Fibroblast of lung (primary cell): ENCODE results near the gene LSR. TPM values are rescaled to one million over a fixed set of nuclear protein-coding genes. Genes with fewer than 3 reads are reported as not detected.

Experiments used
- DNase-seq, 2 donors: peaks; one replicate each; pipeline versions ENCODE4 v3.0.0 to v3.0.0-alpha.2; 2010; ENCODE audit warnings: low read depth in 2 of 2
- H2AFZ ChIP-seq: 2 replicates; pipeline ENCODE4 v1.5.1; 2012; ENCODE audit warnings: low read length, control low read depth, inconsistent platforms
- H3K27ac ChIP-seq: 2 replicates; pipeline ENCODE4 v1.5.1; 2011; ENCODE audit warnings: low read length, control low read depth; ENCODE audit not compliant: insufficient read depth
- H3K27me3 ChIP-seq: 2 replicates; pipeline ENCODE4 v1.5.1; 2011; ENCODE audit warnings: mild to moderate bottlenecking, low read length; ENCODE audit not compliant: control insufficient read depth, insufficient read depth
- H3K36me3 ChIP-seq: 2 replicates; pipeline ENCODE4 v1.5.1; 2011; ENCODE audit warnings: low read length; ENCODE audit not compliant: control insufficient read depth, insufficient read depth
- H3K4me1 ChIP-seq: 2 replicates; pipeline ENCODE4 v1.5.1; 2011; ENCODE audit warnings: low read length; ENCODE audit not compliant: control insufficient read depth, insufficient read depth; ENCODE audit errors: extremely low read depth
- H3K4me2 ChIP-seq: 2 replicates; pipeline ENCODE4 v1.5.1; 2011; ENCODE audit warnings: low read length, control low read depth; ENCODE audit not compliant: insufficient read depth; ENCODE audit errors: extremely low read depth
- H3K4me3 ChIP-seq, 4 experiments: fragments of 200-600 bp in 1 of 4; sonication (generic) in 1 of 4; replicated peaks in 1 of 4; 2 replicates each; pipeline ENCODE4 v1.5.1; 2011 to 2016; ENCODE audit warnings: low read length in 4 of 4, low read depth in 3 of 4, mild to moderate bottlenecking in 3 of 4, control low read depth in 2 of 4, inconsistent platforms in 1 of 4, mixed read lengths in 1 of 4; ENCODE audit not compliant: insufficient read depth in 1 of 4; ENCODE audit errors: control extremely low read depth in 1 of 4
- H3K79me2 ChIP-seq: 2 replicates; pipeline ENCODE4 v1.5.1; 2012; ENCODE audit warnings: mild to moderate bottlenecking, low read length, inconsistent platforms; ENCODE audit not compliant: control insufficient read depth, insufficient read depth
- H3K9ac ChIP-seq: 2 replicates; pipeline ENCODE4 v1.5.1; 2011; ENCODE audit warnings: mild to moderate bottlenecking, low read length, control low read depth; ENCODE audit not compliant: insufficient read depth
- H3K9me3 ChIP-seq: 2 replicates; pipeline ENCODE4 v1.5.1; 2012; ENCODE audit warnings: low read depth, low read length; ENCODE audit not compliant: control insufficient read depth, insufficient read depth
- H4K20me1 ChIP-seq: 2 replicates; pipeline ENCODE4 v1.5.1; 2011; ENCODE audit warnings: low read length; ENCODE audit not compliant: control insufficient read depth, insufficient read depth; ENCODE audit errors: extremely low read depth
- EZH2 ChIP-seq: IDR thresholded peaks from 2 replicates; pipeline ENCODE4 v1.5.1; 2012; ENCODE audit warnings: low read length, control low read depth, mild to moderate bottlenecking; ENCODE audit errors: missing control alignments
- polyA plus RNA-seq, 2 donors: library from polyadenylated mRNA; depleted of rRNA in 1 of 2; stranded (reverse) in 1 of 2; unstranded in 1 of 2; fragments of >200 nt; gene quantifications; 2 replicates each; pipeline ENCODE4 v1.2.1, GENCODE V29; 2011 to 2012; ENCODE audit warnings: missing spikeins in 1 of 2
- total RNA-seq: library from RNA; depleted of rRNA; stranded (reverse); fragments of >200 nt; gene quantifications from 2 replicates; pipeline ENCODE4 v1.2.1, GENCODE V29; 2014
- TF ChIP-seq, protein P1 (sequence below), 2 donors: IDR thresholded peaks in 1 of 2; conservative IDR thresholded peaks in 1 of 2; 1 replicate in 1 of 2; 2 replicates in 1 of 2; pipeline ENCODE4 v1.5.1; 2011 to 2012; ENCODE audit warnings: low read length in 2 of 2, control low read depth in 1 of 2, inconsistent platforms in 1 of 2, low read depth in 1 of 2, mild to moderate bottlenecking in 1 of 2

Gene LSR
- total and polyA plus RNA-seq, 2 donors (not counting 1 experiment from before 2014, with no cell fraction given), result 0.31 to 0.33 TPM

DNA sequence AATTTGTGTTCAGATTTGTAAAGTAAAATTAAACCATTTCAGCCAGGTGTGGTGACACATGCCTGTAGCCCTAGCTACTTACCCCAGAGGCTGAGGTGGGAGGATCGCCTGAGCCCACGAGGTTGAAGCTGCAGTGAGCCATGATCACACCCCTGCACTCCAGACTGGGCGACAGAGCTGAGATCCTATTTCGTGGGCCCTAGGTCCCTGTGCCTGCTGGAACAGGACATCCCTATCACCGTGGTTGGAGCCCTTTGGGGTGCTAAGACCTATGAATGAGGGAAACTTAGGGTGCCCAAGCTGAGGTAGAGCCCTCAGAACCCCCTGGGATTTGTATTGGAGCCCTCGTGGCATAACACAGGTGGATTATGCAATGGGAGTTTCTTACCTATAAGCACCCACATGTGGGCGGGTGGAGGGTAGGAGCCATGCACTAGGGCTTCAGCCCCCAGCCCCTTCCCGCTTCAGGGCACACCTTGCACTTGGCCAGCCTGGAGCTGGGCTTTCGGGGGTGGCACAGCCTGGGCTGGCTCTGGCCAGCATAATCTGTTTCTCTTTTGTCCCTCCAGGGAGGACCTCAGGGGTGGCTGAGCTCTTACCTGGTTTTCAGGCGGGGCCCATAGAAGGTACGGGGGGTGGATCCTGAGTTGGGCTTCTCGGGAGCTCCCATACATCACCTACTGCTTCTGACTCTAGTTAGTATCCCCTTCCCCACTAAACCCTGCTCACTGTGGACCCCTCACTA, 12.7 kb downstream of the LSR start:
- DNase-seq, result no peak
- Histone ChIP-seq H3K4me2 (no peak overlapping the region), H3K36me3 (peaks cover 2% of the 10 kb centered on the region), H3K4me3 (no peak overlapping the region), H3K27me3 (peaks cover 5% of the 10 kb centered on the region), H2AFZ (no peak overlapping the region), H3K9me3 (no peaks in the 10 kb centered on the region), H3K9ac (no peak overlapping the region), H3K79me2 (peaks cover under 1% of the 10 kb centered on the region), H3K27ac (no peak overlapping the region), H3K4me1 (peaks cover 1% of the 10 kb centered on the region), H4K20me1 (no peaks in the 10 kb centered on the region)
- no peak for TF ChIP-seq EZH2
- TF ChIP-seq, protein P1, sequence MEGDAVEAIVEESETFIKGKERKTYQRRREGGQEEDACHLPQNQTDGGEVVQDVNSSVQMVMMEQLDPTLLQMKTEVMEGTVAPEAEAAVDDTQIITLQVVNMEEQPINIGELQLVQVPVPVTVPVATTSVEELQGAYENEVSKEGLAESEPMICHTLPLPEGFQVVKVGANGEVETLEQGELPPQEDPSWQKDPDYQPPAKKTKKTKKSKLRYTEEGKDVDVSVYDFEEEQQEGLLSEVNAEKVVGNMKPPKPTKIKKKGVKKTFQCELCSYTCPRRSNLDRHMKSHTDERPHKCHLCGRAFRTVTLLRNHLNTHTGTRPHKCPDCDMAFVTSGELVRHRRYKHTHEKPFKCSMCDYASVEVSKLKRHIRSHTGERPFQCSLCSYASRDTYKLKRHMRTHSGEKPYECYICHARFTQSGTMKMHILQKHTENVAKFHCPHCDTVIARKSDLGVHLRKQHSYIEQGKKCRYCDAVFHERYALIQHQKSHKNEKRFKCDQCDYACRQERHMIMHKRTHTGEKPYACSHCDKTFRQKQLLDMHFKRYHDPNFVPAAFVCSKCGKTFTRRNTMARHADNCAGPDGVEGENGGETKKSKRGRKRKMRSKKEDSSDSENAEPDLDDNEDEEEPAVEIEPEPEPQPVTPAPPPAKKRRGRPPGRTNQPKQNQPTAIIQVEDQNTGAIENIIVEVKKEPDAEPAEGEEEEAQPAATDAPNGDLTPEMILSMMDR (conservative IDR thresholded peaks at IDR 0.05 in 1 of 2, IDR thresholded peaks at IDR 0.05 in 1 of 2; ENCODE audit: low read depth in 1 of 2, low read length in 2 of 2), result no peak

DNA sequence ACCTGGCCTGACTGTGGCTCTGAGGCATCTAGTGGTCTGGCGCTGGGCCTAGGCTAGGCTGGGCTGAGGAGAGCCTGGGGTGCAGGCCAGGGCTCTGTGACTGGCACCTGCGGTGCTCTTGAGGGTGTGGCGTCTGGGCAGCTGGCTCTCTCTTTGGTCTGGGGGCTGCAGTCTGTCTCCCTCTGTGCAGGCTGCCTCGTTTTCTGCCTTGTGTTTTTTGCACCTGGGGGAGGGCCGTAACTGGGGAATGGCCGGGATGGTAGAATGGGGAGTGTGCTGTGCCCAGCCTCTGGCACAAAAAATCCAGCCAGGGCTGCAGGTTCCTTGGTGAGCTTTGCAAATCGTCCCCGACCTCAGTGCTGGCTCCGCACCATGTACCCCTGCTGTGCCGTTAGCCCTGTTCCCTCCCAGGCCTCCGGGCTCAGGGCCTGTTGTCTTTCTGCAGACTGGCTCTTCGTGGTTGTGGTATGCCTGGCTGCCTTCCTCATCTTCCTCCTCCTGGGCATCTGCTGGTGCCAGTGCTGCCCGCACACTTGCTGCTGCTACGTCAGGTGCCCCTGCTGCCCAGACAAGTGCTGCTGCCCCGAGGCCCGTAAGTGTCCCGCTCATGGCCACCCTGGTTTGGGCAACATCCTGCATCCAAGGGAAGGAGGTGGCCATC, 13.4 kb downstream of the LSR start:
- no peak for TF ChIP-seq EZH2
- TF ChIP-seq, protein P1 (conservative IDR thresholded peaks at IDR 0.05 in 1 of 2, IDR thresholded peaks at IDR 0.05 in 1 of 2; ENCODE audit: low read depth in 1 of 2, low read length in 2 of 2), result no peak
- H3K4me3 ChIP-seq, result no peak overlapping the region
- H3K9ac ChIP-seq, result no peak overlapping the region
- peaks cover 2% of the 10 kb centered on the region for H3K36me3 ChIP-seq
- H3K9me3 ChIP-seq, result no peaks in the 10 kb centered on the region
- peaks cover 7% of the 10 kb centered on the region for H3K79me2 ChIP-seq
- H3K27ac ChIP-seq, result no peak overlapping the region
- peaks cover 2% of the 10 kb centered on the region for H3K4me1 ChIP-seq
- DNase-seq, result no peak
- H2AFZ ChIP-seq, result no peak overlapping the region
- peaks cover 2% of the 10 kb centered on the region for H3K27me3 ChIP-seq
- H4K20me1 ChIP-seq, result no peaks in the 10 kb centered on the region
- H3K4me2 ChIP-seq, result no peak overlapping the region

DNA sequence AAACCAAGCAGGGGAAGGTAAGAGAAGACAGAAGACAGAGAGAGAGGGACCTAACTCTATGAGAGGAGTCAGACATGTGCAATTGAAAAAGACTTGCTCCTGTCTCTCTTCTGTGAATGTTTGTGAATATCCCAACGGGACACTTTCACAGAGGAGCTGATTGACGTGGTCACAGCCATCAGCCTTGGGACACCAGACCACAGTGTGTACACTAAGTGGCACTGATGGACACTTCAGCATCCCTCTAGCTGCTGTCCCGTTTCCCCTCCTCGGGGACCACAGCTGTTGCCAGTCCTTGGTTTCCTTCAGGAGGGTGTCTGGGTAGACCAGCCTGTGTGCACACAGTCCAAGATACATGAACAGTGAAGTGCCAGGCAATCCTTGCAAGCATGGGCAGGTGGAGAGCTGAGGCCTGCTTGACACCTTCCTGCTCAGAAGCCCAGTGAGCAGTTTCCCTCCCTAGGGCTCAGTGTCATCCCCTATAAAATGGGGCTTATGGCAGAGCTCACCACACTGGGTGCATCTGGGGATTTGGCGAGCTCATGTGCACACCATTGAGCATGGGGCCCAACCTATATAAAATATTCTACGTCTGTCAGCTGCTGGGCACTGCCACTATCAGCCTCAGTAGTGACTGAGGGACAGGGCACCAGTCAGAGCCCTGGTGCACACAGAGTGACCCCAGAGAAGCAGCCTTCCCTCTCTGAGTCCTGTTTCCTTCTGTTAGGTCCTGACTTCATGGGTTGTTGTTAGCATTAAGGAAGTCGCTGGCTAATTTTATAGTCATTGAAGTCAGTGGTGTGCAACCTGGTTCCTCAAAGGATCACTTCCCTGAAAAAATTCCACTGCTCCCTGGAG, 15.7 kb downstream of the LSR start:
- Histone ChIP-seq H3K4me1 (peaks cover 2% of the 10 kb centered on the region), H3K36me3 (peaks cover 2% of the 10 kb centered on the region), H3K79me2 (peaks cover 12% of the 10 kb centered on the region), H3K9me3 (no peaks in the 10 kb centered on the region), H3K4me2 (no peak overlapping the region), H3K9ac (no peak overlapping the region), H3K27me3 (no peaks in the 10 kb centered on the region), H3K4me3 (no peak overlapping the region), H3K27ac (no peak overlapping the region), H4K20me1 (no peaks in the 10 kb centered on the region), H2AFZ (no peak overlapping the region)
- no peak for DNase-seq
- no peak for TF ChIP-seq EZH2
- TF ChIP-seq, protein P1 (conservative IDR thresholded peaks at IDR 0.05 in 1 of 2, IDR thresholded peaks at IDR 0.05 in 1 of 2; ENCODE audit: low read depth in 1 of 2, low read length in 2 of 2), result no peak
